CD14-positive monocyte (primary cell): Measurements from ENCODE around the gene HOXC11. TPM values are rescaled to one million over a fixed set of nuclear protein-coding genes. Genes with fewer than 3 reads are reported as not detected.
A peak's percentile ranks its signal among the peaks of the same experiment; 100 is the strongest.

Experiments
- DNase-seq, 3 donors: peaks; one replicate each; pipeline ENCODE4 v3.0.0-alpha.2; 2011 to 2022
- H2AFZ ChIP-seq: 2 replicates; pipeline ENCODE4 v1.6.0; 2012; ENCODE audit warnings: mild to moderate bottlenecking, low read depth, low read length, inconsistent platforms; ENCODE audit not compliant: insufficient read depth, poor library complexity, severe bottlenecking
- H3K27ac ChIP-seq, 2 donors: 1 replicate in 1 of 2; 2 replicates in 1 of 2; pipeline ENCODE4 v1.5.1; 2012 to 2013; ENCODE audit warnings: low read length in 2 of 2, control low read depth in 1 of 2, inconsistent platforms in 1 of 2, low read depth in 1 of 2, mild to moderate bottlenecking in 1 of 2
- H3K27me3 ChIP-seq, 2 donors: one replicate each; pipeline versions ENCODE4 v1.6.0 to v1.6.1; 2011 to 2013; ENCODE audit warnings: low read length in 2 of 2; ENCODE audit not compliant: control insufficient read depth in 2 of 2, insufficient read depth in 2 of 2
- H3K36me3 ChIP-seq, 2 donors: replicated peaks in 1 of 2; 1 replicate in 1 of 2; 2 replicates in 1 of 2; pipeline versions ENCODE4 v1.5.1 to v1.6.1; 2012 to 2013; ENCODE audit warnings: low read length in 2 of 2, control low read depth in 1 of 2, inconsistent platforms in 1 of 2, mild to moderate bottlenecking in 1 of 2; ENCODE audit not compliant: insufficient read depth in 2 of 2, control insufficient read depth in 1 of 2
- H3K4me1 ChIP-seq, 2 donors: 1 replicate in 1 of 2; 2 replicates in 1 of 2; pipeline versions ENCODE4 v1.5.1 to v1.6.1; 2012 to 2013; ENCODE audit warnings: low read length in 2 of 2, control low read depth in 1 of 2, inconsistent platforms in 1 of 2, mild to moderate bottlenecking in 1 of 2, moderate library complexity in 1 of 2; ENCODE audit not compliant: insufficient read depth in 2 of 2, control insufficient read depth in 1 of 2
- H3K4me2 ChIP-seq: replicated peaks from 2 replicates; pipeline ENCODE3; 2012; ENCODE audit warnings: low read length, moderate library complexity, mild to moderate bottlenecking; ENCODE audit not compliant: poor library complexity, severe bottlenecking; ENCODE audit errors: extremely low read depth
- H3K4me3 ChIP-seq, 3 experiments: fragments of 200-600 bp in 1 of 3; sonication (generic) in 1 of 3; replicated peaks in 1 of 3; 1 replicate in 2 of 3; 2 replicates in 1 of 3; pipeline ENCODE4 v1.5.1; 2011 to 2013; ENCODE audit warnings: low read length in 3 of 3, mild to moderate bottlenecking in 3 of 3, control low read depth in 2 of 3, low read depth in 2 of 3, inconsistent platforms in 1 of 3, moderate library complexity in 1 of 3
- H3K79me2 ChIP-seq: 2 replicates; pipeline ENCODE4 v1.6.0; 2012; ENCODE audit warnings: mild to moderate bottlenecking, control low read depth, inconsistent platforms, low read length, moderate library complexity; ENCODE audit not compliant: insufficient read depth
- H3K9ac ChIP-seq: 2 replicates; pipeline ENCODE4 v1.6.0; 2017; ENCODE audit warnings: low read length, mild to moderate bottlenecking; ENCODE audit not compliant: insufficient read depth, poor library complexity, severe bottlenecking
- H3K9me3 ChIP-seq, 2 donors: replicated peaks in 1 of 2; 1 replicate in 1 of 2; 2 replicates in 1 of 2; pipeline versions ENCODE4 v1.5.1 to v1.6.1; 2012 to 2013; ENCODE audit warnings: low read length in 2 of 2, control low read depth in 1 of 2; ENCODE audit not compliant: control insufficient read depth in 1 of 2, insufficient read depth in 1 of 2
- H4K20me1 ChIP-seq: 2 replicates; pipeline ENCODE4 v1.6.0; 2012; ENCODE audit warnings: mild to moderate bottlenecking, low read length, control low read depth, moderate library complexity; ENCODE audit not compliant: insufficient read depth
- H3K27ac Mint-ChIP-seq, 7 donors: one replicate each; pipeline ENCODE4 v1.8.0; 2020; ENCODE audit warnings: mild to moderate bottlenecking in 7 of 7, mixed read lengths in 7 of 7, moderate library complexity in 6 of 7, inconsistent platforms in 2 of 7
- H3K27me3 Mint-ChIP-seq, 3 donors: one replicate each; pipeline ENCODE4 v1.8.0; 2021 to 2022; ENCODE audit warnings: low read depth in 3 of 3, mild to moderate bottlenecking in 3 of 3, mixed read lengths in 3 of 3, moderate library complexity in 3 of 3, inconsistent platforms in 1 of 3
- H3K36me3 Mint-ChIP-seq, 2 donors: one replicate each; pipeline ENCODE4 v1.8.0; 2020; ENCODE audit warnings: mixed read lengths in 2 of 2, inconsistent platforms in 1 of 2, mild to moderate bottlenecking in 1 of 2
- H3K4me1 Mint-ChIP-seq: one replicate; pipeline ENCODE4 v1.8.0; 2020; ENCODE audit warnings: mild to moderate bottlenecking, mixed read lengths
- H3K4me3 Mint-ChIP-seq, 2 donors: one replicate each; pipeline ENCODE4 v1.8.0; 2020; ENCODE audit warnings: mild to moderate bottlenecking in 2 of 2, mixed read lengths in 2 of 2, moderate library complexity in 1 of 2
- H3K9me3 Mint-ChIP-seq, 7 donors: one replicate each; pipeline ENCODE4 v1.8.0; 2020 to 2022; ENCODE audit warnings: mixed read lengths in 7 of 7, mild to moderate bottlenecking in 6 of 7, moderate library complexity in 6 of 7, inconsistent platforms in 2 of 7
- whole genome bisulfite sequencing: methylation state at CpG from one replicate; pipeline ENCODE4 v1.1.5; 2013; ENCODE audit warnings: missing lambda C conversion rate; ENCODE audit not compliant: insufficient coverage; 5-methylcytosine and 5-hydroxymethylcytosine counted together
- intact Hi-C, 2 donors: fragments of 100-400 bp; cut with micrococcal nuclease; formaldehyde crosslinking; loops; one replicate each; pipeline versions ENCODE4 v1.15.0 to v1.15.1; 2023
- polyA plus RNA-seq, 3 donors: library from polyadenylated mRNA; depleted of rRNA in 1 of 3; unstranded in 2 of 3; stranded (reverse) in 1 of 3; fragments of 300-500 nt in 2 of 3; fragments of >200 nt in 1 of 3; fragmentation: Illumina TruSeq in 2 of 3; gene quantifications; 1 replicate in 2 of 3; 2 replicates in 1 of 3; pipeline ENCODE4 v1.2.3, GENCODE V29; 2012 to 2021
- TF ChIP-seq, protein P1 (sequence below): fragments of 200-600 bp; IDR thresholded peaks from one replicate; pipeline ENCODE4 v1.8.0; 2022; ENCODE audit warnings: antibody characterized with exemption, mild to moderate bottlenecking

HOXC11 gene
- polyA plus RNA-seq, 3 donors = not detected

DNA sequence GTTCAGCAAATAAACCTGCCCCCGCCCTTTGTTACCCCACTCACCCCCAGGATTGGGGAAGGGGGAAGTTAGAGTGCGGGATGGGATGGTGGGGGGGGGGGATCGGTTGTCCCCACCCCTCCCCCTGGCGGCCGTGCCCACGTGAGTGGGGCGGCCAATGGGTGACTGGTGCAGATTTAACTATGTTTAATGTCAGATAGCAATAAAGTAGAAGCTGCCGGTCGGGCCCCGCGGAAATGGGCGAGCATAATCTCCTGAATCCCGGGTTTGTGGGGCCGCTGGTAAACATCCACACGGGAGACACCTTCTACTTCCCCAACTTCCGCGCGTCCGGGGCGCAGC is 18.3 kb upstream of the HOXC11 start, which contains the start of gene HOXC12:
Gene HOXC12 (plus strand): TSS at position 210 of the 342 bp plus-strand sequence. CDS start 27 bp downstream, at position 237.
- H3K27ac Mint-ChIP-seq = no peak within 1 kb of the TSS
- H3K9me3 Mint-ChIP-seq = peaks cover 0 to 56% (median 29%) of the 10 kb centered on the region in 7 donors
- Histone ChIP-seq H3K79me2 (no peaks in the 10 kb centered on the region), H3K27ac (no peak within 1 kb of the TSS), H3K4me3 (no peak within 1 kb of the TSS), H3K4me2 (no peak within 1 kb of the TSS), H3K4me1 (no peaks in the 10 kb centered on the region), H3K27me3 (peaks cover 92 to 99% of the 10 kb centered on the region in 2 donors), H3K9me3 (peaks cover 4 to 85% of the 10 kb centered on the region in 2 donors), H3K36me3 (no peaks in the 10 kb centered on the region), H2AFZ (no peak within 1 kb of the TSS), H4K20me1 (no peaks in the 10 kb centered on the region), H3K9ac (no peak within 1 kb of the TSS)
- H3K4me1 Mint-ChIP-seq = peaks cover 8% of the 10 kb centered on the region
- H3K4me3 Mint-ChIP-seq = peak within 1 kb of the TSS; percentile 24 to 87
- intact Hi-C loops = loop anchor here in 1 of 2 donors (5.0 kb wide), 1 partner anchor 43 kb away; no protein-coding TSS in a partner anchor
- peaks cover 95 to 99% (median 95%) of the 10 kb centered on the region in 3 donors for H3K27me3 Mint-ChIP-seq
- 6% methylated on average over 13 of the region's 20 CpGs for WGBS
- H3K36me3 Mint-ChIP-seq = peaks cover 2 to 13% of the 10 kb centered on the region in 2 donors
- no peak for DNase-seq
- TF ChIP-seq, protein P1, sequence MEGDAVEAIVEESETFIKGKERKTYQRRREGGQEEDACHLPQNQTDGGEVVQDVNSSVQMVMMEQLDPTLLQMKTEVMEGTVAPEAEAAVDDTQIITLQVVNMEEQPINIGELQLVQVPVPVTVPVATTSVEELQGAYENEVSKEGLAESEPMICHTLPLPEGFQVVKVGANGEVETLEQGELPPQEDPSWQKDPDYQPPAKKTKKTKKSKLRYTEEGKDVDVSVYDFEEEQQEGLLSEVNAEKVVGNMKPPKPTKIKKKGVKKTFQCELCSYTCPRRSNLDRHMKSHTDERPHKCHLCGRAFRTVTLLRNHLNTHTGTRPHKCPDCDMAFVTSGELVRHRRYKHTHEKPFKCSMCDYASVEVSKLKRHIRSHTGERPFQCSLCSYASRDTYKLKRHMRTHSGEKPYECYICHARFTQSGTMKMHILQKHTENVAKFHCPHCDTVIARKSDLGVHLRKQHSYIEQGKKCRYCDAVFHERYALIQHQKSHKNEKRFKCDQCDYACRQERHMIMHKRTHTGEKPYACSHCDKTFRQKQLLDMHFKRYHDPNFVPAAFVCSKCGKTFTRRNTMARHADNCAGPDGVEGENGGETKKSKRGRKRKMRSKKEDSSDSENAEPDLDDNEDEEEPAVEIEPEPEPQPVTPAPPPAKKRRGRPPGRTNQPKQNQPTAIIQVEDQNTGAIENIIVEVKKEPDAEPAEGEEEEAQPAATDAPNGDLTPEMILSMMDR = no peak

DNA sequence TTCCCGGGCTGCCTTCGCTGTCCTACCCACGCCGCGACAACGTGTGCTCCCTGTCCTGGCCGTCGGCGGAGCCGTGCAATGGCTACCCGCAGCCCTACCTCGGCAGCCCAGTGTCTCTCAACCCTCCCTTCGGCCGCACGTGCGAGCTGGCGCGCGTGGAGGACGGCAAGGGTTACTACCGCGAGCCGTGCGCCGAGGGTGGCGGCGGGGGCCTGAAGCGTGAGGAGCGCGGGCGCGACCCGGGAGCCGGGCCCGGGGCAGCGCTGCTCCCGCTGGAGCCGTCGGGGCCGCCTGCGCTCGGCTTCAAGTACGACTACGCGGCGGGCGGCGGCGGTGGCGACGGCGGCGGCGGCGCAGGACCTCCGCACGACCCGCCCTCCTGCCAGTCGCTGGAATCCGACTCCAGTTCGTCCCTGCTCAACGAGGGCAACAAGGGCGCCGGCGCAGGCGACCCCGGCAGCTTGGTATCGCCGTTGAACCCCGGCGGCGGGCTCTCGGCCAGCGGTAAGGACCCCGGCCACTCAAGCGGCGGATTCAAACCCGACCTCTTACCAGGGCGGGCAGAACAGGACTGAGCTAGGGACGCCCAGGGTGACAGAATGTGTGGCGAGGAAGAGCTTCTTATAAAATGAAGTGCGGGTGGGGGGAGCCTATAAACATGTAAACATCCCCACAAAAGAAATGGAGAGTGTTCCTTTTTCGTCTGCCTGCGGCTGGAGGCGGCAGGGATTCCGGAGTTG is 17.7 kb upstream of the HOXC11 start:
- peaks cover 10% of the 10 kb centered on the region for H3K4me1 Mint-ChIP-seq
- no peaks in the 10 kb centered on the region for H3K79me2 ChIP-seq
- no peak overlapping the region for H3K27ac Mint-ChIP-seq

More for the DNA sequence above, 17.7 kb upstream of the HOXC11 start:
- DNase-seq = no peak
- no peaks in the 10 kb centered on the region for H3K4me1 ChIP-seq
- no peak overlapping the region for H3K27ac ChIP-seq
- no peak overlapping the region for H3K9ac ChIP-seq
- H3K36me3 ChIP-seq = no peaks in the 10 kb centered on the region
- intact Hi-C loops = no loop called here
- H3K27me3 Mint-ChIP-seq = peaks cover 95 to 99% (median 95%) of the 10 kb centered on the region in 3 donors
- H3K27me3 ChIP-seq = peaks cover 93 to 99% of the 10 kb centered on the region in 2 donors
- H3K9me3 Mint-ChIP-seq = peaks cover 2 to 55% (median 33%) of the 10 kb centered on the region in 7 donors
- H4K20me1 ChIP-seq = no peaks in the 10 kb centered on the region
- H3K4me3 ChIP-seq = no peak overlapping the region
- H3K9me3 ChIP-seq = peaks cover 7 to 85% of the 10 kb centered on the region in 2 donors
- H3K4me2 ChIP-seq = no peak overlapping the region
- WGBS = 3% methylated on average over 79 of the region's 86 CpGs
- no peak overlapping the region for H2AFZ ChIP-seq
- H3K36me3 Mint-ChIP-seq = peaks cover 2 to 17% of the 10 kb centered on the region in 2 donors
- TF ChIP-seq, protein P1 = no peak
- peak overlapping the region; percentile 24 to 62 for H3K4me3 Mint-ChIP-seq
